ENCODE data around the gene CUL5. TPM values are rescaled to one million over a fixed set of nuclear protein-coding genes. Genes with fewer than 3 reads are reported as not detected.

CUL5 gene
- polyA plus RNA-seq, 1 donor (not counting 4 experiments of a cell fraction or from before 2014, with no cell fraction given): 15.1 TPM

DNA sequence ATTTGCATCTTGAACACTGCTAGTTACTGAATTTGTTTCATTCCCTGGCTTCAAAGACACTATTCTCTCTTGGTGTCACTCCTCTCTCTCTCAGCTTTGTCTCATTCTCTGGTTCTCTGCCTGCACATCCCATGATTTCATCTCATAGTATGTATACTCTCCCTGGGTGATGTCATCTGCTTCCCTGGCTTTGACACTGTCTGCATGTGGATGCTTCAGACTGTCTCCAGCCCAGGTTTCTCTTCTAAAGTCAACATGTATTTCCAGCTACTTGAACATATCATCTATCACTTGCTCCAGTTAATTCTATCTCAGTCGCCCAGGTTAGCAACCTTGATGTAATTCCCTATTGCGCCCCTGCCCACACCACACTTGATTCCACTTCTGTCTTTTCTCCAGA, 103.4 kb downstream of the CUL5 start:
- no peak for FAIRE-seq
- dilution Hi-C loops (cut with MboI; ENCODE audit: extremely low pct_ligation_motif_present, low sequenced_read_pairs): no loop called here
- no peaks in the 10 kb centered on the region for H3K36me3 ChIP-seq (ENCODE audit: control insufficient read depth in 2 of 2, extremely low read depth in 1 of 2, insufficient read depth in 2 of 2, low read length in 2 of 2)

DNA sequence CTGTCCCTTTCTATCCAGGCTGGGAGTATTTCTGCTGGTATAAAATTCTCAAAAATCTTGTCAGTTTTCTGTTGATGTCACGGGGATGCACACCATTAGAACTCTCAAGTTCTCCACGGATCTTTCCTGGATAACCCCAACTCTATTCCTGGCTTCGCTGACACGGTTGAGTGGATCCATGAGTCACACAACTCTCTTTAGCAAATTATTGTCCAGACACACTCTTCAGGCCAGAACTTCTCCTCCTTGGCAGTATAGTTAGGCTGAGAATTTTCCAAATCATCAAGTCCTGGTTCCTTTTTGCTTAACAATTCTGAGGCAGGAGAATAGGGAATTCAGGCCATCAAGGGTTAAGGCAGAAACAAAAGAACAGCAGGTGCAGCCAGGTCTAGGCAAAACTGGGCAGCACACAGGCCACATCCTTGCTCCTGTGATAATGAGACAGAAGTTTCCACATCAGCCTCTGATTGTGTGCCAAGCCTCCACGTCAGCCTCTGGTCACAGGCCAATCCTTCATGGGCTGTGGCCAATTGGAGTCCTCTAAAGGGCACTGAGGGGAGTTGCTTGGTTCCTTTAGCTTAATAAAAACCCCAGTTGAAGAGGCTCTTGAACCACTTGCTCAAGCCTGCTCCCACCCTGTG, 106.9 kb downstream of the CUL5 start:
- DNase-seq (ENCODE audit: low read depth, low spot score): no peak
- no peaks in the 10 kb centered on the region for H3K36me3 ChIP-seq (ENCODE audit: control insufficient read depth in 2 of 2, extremely low read depth in 1 of 2, insufficient read depth in 2 of 2, low read length in 2 of 2)
- no peak overlapping the region for H3K4me3 ChIP-seq (ENCODE audit: control insufficient read depth in 2 of 3, extremely low read depth in 1 of 3, insufficient read depth in 2 of 3, low read depth in 1 of 3, low read length in 3 of 3)
- no peaks in the 10 kb centered on the region for H3K4me1 ChIP-seq (ENCODE audit: control insufficient read depth, extremely low read depth, insufficient read depth, low read length)
- FAIRE-seq: peak; percentile 75
- H4K20me1 ChIP-seq (ENCODE audit: control insufficient read depth, extremely low read depth, insufficient read depth, low read length): no peaks in the 10 kb centered on the region
- no peaks in the 10 kb centered on the region for H3K79me2 ChIP-seq (ENCODE audit: control insufficient read depth, insufficient read depth, low read length)
- no peaks in the 10 kb centered on the region for H3K9me1 ChIP-seq (ENCODE audit: control insufficient read depth, extremely low read depth, insufficient read depth, low read length)
- H2AFZ ChIP-seq (ENCODE audit: control insufficient read depth, low read length): no peak overlapping the region
- H3K9ac ChIP-seq (ENCODE audit: control insufficient read depth, extremely low read depth, insufficient read depth, low read length): no peak overlapping the region
- no peak overlapping the region for H3K4me2 ChIP-seq (ENCODE audit: control insufficient read depth, extremely low read depth, insufficient read depth, low read depth, low read length)
- H3K27me3 ChIP-seq (ENCODE audit: control insufficient read depth, extremely low read depth, insufficient read depth, low read length): no peaks in the 10 kb centered on the region
- no peak overlapping the region for H3K27ac ChIP-seq (ENCODE audit: control insufficient read depth, insufficient read depth, low read length)
- dilution Hi-C loops (cut with MboI; ENCODE audit: extremely low pct_ligation_motif_present, low sequenced_read_pairs): no loop called here
- TF ChIP-seq, protein P1, sequence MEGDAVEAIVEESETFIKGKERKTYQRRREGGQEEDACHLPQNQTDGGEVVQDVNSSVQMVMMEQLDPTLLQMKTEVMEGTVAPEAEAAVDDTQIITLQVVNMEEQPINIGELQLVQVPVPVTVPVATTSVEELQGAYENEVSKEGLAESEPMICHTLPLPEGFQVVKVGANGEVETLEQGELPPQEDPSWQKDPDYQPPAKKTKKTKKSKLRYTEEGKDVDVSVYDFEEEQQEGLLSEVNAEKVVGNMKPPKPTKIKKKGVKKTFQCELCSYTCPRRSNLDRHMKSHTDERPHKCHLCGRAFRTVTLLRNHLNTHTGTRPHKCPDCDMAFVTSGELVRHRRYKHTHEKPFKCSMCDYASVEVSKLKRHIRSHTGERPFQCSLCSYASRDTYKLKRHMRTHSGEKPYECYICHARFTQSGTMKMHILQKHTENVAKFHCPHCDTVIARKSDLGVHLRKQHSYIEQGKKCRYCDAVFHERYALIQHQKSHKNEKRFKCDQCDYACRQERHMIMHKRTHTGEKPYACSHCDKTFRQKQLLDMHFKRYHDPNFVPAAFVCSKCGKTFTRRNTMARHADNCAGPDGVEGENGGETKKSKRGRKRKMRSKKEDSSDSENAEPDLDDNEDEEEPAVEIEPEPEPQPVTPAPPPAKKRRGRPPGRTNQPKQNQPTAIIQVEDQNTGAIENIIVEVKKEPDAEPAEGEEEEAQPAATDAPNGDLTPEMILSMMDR (optimal IDR thresholded peaks at IDR 0.05 in 1 of 3, IDR thresholded peaks at IDR 0.05 in 1 of 3, conservative IDR thresholded peaks at IDR 0.05 in 1 of 3; ENCODE audit: extremely low read depth in 1 of 3, insufficient read depth in 2 of 3, low read length in 3 of 3): no peak
- TF ChIP-seq EZH2 (IDR thresholded peaks at IDR 0.05; ENCODE audit: low read length): no peak
- H3K9me3 ChIP-seq (ENCODE audit: control insufficient read depth, low read depth, low read length): no peaks in the 10 kb centered on the region

More for the DNA sequence above, 103.4 kb downstream of the CUL5 start:
- Histone ChIP-seq H3K4me1 (ENCODE audit: control insufficient read depth, extremely low read depth, insufficient read depth, low read length) (no peaks in the 10 kb centered on the region), H3K4me2 (ENCODE audit: control insufficient read depth, extremely low read depth, insufficient read depth, low read depth, low read length) (no peak overlapping the region), H4K20me1 (ENCODE audit: control insufficient read depth, extremely low read depth, insufficient read depth, low read length) (no peaks in the 10 kb centered on the region), H3K4me3 (ENCODE audit: control insufficient read depth in 2 of 3, extremely low read depth in 1 of 3, insufficient read depth in 2 of 3, low read depth in 1 of 3, low read length in 3 of 3) (no peak overlapping the region), H3K9ac (ENCODE audit: control insufficient read depth, extremely low read depth, insufficient read depth, low read length) (no peak overlapping the region), H3K27ac (ENCODE audit: control insufficient read depth, insufficient read depth, low read length) (no peak overlapping the region), H3K9me3 (ENCODE audit: control insufficient read depth, low read depth, low read length) (no peaks in the 10 kb centered on the region), H2AFZ (ENCODE audit: control insufficient read depth, low read length) (no peak overlapping the region), H3K79me2 (ENCODE audit: control insufficient read depth, insufficient read depth, low read length) (no peaks in the 10 kb centered on the region), H3K27me3 (ENCODE audit: control insufficient read depth, extremely low read depth, insufficient read depth, low read length) (no peaks in the 10 kb centered on the region), H3K9me1 (ENCODE audit: control insufficient read depth, extremely low read depth, insufficient read depth, low read length) (no peaks in the 10 kb centered on the region)
- TF ChIP-seq, protein P1 (optimal IDR thresholded peaks at IDR 0.05 in 1 of 3, IDR thresholded peaks at IDR 0.05 in 1 of 3, conservative IDR thresholded peaks at IDR 0.05 in 1 of 3; ENCODE audit: extremely low read depth in 1 of 3, insufficient read depth in 2 of 3, low read length in 3 of 3): no peak
- TF ChIP-seq EZH2 (IDR thresholded peaks at IDR 0.05; ENCODE audit: low read length): no peak
- no peak for DNase-seq (ENCODE audit: low read depth, low spot score)
